Adrenal gland (tissue), 5 donors: ENCODE results near the gene ANKS1A.

Experiments
- POLR2A ChIP-seq, 2 donors: fragments of 450-650 bp; IDR thresholded peaks; one replicate each; pipeline ENCODE4 v1.6.1; 2017; ENCODE audit warnings: antibody characterized with exemption in 2 of 2, mild to moderate bottlenecking in 2 of 2, moderate library complexity in 1 of 2
- TF ChIP-seq, protein P1 (sequence below), 6 experiments: fragments of 450-650 bp in 4 of 6; fragments of 200-600 bp in 2 of 6; sonication (generic) in 1 of 6; IDR thresholded peaks; 1 replicate in 5 of 6; 2 replicates in 1 of 6; pipeline versions ENCODE4 v1.5.1 to v1.8.0; 2016 to 2021; ENCODE audit warnings: antibody characterized with exemption in 6 of 6, mild to moderate bottlenecking in 2 of 6, moderate library complexity in 1 of 6
- donor health status: DM: no; HTN: no; CAD: no.

GRCh38 chr6:35049900-35050756 is 161.1 kb downstream of the ANKS1A start:
- TF ChIP-seq, protein P1, sequence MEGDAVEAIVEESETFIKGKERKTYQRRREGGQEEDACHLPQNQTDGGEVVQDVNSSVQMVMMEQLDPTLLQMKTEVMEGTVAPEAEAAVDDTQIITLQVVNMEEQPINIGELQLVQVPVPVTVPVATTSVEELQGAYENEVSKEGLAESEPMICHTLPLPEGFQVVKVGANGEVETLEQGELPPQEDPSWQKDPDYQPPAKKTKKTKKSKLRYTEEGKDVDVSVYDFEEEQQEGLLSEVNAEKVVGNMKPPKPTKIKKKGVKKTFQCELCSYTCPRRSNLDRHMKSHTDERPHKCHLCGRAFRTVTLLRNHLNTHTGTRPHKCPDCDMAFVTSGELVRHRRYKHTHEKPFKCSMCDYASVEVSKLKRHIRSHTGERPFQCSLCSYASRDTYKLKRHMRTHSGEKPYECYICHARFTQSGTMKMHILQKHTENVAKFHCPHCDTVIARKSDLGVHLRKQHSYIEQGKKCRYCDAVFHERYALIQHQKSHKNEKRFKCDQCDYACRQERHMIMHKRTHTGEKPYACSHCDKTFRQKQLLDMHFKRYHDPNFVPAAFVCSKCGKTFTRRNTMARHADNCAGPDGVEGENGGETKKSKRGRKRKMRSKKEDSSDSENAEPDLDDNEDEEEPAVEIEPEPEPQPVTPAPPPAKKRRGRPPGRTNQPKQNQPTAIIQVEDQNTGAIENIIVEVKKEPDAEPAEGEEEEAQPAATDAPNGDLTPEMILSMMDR (IDR thresholded peaks at IDR 0.05) = no peak
- TF ChIP-seq POLR2A (IDR thresholded peaks at IDR 0.05) = no peak
